ENCODE measurements around the gene SSR4.
A peak's percentile ranks its signal among the peaks of the same experiment; 100 is the strongest.

Gene SSR4

DNA sequence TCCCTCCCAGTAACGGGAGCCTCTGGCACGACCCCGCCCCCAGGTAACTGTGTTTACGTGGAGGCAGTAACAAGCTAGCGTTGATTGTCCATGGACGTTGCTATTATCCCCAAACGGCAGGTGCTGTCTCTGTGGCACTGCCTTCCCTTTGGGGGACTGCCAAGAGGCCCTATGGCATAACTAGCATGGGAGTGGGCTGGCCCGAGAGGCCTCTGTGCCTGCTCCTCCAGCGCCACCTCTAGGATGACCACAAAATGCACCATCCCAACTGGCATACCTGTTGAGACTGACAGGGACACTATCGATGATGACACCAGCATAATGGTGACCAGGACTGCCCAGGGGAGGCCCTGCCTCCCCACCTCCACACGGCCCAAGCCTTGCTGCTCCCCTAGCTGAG, 12.2 kb upstream of the SSR4 start:
- peak; percentile 91 for DNase-seq

DNA sequence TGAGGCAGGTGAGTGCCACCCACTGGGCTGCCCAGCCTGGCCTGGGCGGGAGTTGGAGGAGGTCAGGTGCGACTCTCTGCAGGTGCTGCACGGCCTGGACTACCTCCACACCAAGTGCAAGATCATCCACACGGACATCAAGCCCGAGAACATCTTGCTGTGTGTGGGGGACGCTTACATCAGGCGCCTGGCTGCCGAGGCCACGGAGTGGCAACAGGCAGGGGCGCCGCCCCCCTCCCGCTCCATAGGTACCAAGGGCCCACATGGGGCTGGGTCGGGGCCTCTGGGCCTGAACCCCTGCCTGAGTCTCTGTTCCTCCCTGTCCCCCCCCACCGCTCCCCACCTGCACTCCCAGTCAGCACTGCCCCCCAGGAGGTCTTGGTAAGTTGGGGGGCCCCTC, 11.6 kb upstream of the SSR4 start:
- DNase-seq: no peak

DNA sequence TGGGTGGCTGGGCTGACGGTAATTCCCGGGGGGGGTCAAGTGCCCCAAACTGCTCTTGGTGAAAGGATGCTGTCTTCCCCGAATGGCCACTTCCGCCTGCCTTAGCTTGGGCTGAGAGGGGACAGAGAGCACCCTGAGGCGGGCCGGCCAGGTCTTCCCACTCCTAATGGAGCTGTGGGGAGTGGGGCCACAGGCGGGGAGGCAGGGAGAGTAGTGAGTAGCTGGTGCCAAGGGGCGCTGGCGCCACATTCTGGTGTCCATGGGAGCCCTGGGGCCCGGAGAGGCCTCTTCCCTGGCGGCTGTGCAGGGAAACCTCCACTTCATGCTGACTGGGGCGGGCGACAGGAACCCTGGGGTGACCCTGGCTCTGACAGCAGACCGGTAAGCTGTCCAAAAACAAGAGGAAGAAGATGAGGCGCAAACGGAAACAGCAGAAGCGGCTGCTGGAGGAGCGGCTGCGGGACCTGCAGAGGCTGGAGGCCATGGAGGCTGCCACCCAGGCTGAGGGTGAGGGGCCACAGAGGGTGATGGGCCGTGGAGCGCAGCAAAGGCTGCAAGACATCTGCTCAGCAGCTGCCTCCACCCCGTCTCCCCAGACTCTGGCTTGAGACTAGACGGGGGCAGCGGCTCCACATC, 11.0 kb upstream of the SSR4 start:
- no peak for DNase-seq

DNA sequence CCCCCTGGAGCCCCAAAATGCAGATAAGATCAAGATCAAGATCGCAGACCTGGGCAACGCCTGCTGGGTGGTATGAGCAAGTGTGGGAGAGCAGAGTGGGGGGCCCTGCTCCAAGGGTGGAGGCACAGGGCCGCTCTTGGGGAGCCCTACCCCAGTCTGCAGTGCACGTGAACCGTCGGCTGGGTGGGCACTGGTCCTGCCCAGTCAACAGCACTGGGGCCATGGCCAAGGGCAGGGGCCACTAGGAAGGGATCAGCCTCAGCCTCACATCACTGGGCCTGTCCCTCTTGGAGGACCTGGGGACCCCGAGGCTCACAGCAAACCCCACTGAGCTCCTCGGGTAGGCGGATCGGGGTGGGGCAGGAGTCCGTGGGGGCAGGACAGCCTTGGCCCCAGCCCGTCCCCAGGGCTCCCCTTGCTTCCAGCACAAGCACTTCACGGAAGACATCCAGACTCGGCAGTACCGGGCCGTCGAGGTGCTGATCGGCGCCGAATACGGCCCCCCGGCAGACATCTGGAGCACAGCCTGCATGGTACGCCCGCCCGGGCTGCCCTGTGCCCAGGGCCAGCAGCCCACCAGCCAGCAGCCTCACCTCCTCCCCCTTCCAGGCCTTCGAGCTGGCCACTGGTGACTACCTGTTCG, 10.0 kb upstream of the SSR4 start:
- DNase-seq: no peak

DNA sequence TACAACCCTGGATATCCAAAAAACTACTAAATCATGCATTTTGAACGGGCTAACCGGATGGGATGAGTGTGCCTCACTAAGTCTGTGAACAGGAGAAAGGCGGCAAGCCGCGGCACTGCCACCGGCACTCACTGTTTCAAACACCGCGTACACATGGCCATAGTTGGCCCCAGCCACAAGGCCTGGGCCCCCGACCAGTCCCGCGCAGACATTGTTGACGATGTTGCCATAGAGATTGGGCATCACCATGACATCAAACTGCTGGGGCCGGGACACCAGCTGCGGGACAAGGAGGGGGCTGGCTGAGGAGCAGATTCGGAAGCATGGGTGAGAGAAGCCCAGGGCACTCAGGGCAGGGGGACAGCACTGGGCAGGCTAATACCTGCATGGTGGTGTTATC, 7.8 kb upstream of the SSR4 start:
- no peak for DNase-seq

DNA sequence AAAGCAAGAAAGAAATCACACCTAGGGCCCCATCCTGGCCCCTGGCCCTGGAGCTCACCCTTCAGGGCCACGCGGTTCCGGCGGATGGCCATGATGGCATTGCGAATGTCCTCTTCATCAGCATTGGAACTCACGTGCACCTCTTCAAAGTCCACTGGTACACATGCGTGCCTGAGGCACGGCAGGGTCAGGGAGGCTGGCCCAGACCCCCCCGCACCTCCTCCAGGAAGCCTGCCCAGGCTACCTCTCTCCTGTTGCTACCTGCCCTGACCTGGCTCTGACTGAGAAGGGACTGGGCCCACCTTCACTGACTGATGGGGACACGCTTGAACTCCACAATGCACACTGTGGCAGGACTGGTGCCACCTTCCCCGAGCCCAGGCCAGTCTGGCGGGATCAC, 4.8 kb upstream of the SSR4 start:
- no peak for DNase-seq

DNA sequence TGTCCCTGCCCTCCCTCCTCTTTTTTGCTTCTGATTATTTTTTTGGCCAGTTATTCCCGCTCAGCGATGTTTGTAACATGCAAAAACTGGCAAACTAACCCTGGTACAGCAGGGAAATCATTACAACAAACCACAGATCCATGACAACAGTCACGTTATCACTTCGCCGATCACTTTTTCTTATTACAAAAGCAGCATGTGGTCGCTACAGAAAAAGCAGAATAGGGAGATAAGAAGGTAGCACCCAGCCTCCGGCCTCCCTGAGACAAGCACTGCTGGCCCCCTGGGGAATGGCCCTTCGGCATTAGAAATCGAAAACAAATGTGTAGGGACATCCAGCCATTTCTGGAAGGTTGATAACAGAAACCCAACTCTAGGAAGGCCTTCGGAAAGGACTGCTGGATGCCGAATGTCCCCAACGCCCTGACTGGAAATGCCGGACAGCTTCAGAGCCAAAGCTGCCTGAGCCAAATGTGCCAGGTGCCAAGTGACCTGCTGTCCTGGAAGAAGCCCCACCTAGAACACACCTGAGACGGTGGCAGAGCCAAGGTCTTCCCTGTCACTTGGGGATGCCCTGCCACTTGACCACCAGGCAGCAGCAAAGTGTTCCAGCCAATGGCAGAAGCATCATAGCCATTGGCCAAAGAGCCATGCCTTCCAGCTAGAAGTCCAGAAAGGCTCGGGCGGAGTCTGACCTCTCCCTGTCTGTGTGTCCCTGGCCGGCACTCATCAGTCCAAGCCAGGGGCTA, 3.2 kb upstream of the SSR4 start:
- no peak for DNase-seq

DNA sequence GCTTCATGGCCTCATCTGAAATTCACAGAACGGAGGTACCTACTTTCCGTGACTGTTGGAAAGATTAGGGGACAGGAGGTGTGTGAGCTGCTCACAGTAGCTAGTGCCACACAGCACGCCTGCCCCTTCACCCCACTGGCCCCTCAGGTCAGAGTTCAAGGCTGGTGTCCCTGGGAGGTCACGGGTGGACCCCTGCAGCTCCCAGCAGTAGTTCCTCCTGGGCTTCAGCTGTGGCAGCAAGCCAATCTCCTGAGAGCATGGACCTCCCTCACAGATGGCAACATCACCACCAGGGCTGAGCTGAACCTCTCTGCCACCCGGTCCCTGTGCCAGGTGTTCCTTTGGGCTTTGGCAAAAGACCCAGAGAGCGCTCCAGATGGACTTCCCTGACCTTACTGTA, 2.1 kb upstream of the SSR4 start:
- no peak for DNase-seq

DNA sequence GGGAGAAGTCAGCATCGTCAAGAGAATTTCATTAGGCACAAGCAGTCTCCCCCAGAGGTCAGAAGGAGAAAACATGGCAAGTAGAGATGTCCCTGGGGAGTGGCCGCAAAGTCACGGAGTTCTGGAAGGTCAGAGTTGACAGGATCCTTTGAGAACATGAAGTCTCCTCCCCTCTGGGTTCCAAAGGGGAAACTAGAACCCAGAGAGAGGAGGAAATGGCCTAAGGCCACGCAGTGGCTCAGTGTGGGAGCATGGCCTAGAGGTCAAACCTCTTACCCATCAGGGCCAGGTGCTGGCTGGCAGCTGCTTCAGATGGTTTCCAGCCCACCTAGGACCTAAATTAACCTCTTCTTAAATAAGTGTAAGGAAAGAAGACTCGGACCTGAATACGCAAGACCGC, 1.2 kb upstream of the SSR4 start:
- DNase-seq: no peak

DNA sequence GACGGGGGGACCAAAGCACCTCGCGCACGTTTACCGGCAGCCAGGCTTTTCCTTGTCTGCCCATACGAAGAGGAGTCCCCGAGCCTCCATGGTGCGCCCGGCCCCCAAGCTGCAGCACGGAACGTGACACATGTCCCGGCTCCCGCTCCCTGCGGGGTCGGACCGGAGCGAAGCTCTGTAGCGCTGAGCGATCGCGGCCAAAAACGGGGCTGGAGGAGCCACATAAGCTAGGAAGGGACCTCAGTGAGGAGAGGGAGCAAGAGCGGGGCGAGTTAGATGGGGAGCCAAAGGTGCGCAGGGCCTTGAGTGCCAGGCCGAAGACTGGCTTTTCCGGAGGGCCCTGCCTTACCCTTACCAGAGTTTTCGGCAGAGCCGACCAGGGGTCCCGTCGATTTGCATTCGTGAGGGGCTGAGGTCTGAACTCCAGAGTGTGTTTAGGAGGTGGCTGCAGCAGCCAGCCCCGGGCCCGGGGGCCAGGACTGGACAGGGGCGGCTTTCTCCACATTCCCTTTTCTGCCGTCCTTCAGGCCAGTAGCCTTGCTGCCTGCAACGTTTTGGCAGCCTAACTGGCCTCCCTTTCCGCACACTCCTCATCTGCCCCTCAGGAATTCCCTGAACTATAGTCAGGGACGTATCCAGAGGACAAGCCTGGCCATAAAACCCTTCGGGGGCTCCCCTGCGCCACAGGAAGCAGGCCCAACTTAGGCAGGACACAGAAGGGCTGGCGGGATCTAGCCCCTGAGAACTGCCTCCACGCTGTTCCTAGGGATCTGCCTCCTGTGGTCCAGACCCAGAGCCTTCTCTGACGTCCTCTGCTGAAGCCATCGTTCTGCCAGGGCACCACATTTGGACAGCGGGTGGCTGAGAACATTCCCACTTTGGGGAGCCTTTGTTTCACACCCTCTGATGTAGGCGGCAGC, 689 bp downstream of the SSR4 start:
- no peak for DNase-seq

DNA sequence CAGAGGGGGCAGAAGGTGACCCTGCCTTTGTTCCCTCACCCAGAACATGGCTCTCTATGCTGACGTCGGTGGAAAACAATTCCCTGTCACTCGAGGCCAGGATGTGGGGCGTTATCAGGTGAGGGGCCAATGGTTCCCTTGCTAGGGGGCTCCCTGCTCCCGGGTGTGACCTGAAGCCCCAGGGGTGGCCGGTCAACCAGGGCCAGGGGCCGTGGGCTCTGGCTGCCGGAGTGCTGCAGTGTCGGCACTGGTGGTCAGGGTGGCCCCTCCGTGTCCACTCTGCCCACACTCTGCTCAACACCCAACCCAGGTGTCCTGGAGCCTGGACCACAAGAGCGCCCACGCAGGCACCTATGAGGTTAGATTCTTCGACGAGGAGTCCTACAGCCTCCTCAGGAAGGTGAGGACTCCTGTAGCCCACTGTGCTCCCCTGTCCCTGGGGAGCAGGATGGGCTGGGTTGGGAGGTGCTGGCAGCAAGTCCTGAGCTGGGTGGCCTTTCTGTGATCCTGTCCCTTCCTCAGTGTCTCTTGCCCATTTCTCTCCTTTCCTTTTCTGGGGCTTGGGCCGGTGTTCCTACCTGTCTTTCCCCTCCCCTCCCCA, 3.0 kb downstream of the SSR4 start:
- DNase-seq: no peak

DNA sequence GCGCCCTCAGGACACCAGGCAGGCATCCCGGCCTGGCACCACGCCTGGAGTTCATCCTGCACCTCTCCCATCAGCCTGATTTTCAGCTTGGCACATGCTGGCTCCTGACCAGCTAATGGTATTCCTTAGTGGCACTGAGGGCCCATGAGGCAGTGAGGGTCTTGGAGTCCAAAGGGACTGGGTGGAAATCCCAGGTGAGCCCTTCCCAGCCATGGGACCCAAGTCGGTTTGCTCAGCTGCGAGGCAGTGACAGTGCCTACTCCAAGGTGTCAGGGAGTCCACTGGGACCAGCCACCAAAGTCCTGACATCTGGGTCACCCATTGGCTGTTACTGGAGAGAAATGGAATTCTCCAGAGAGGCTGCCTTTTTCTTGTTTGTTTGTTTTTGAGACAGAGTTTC, 4.9 kb downstream of the SSR4 start:
- no peak for DNase-seq

DNA sequence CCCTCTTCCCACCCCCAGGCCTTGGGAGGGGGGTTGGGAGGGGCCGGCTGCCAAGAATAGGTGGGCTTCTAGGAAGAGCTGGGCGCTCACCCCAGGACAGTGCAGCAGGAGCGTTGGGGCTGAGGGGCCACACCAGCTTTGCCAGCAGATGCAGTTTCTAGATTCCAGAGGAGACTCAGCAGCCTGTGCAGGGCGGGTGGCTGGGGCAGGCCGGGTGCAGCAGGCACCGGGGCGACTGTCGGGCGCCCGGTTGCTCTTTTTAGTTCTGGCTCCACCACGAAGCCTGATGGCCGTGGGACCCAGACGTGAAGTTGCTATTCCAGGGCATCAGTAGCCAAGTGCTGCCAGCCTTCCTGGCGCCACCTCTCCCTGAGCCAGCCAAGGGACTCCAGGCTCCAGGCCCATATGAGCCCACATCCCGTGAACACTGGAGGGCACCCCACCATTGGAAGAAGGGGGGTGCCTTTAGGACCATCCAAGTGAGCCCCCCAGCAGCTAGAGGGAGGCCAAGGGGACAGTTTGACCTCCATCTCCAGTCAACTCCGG, 5.8 kb downstream of the SSR4 start:
- no peak for DNase-seq

DNA sequence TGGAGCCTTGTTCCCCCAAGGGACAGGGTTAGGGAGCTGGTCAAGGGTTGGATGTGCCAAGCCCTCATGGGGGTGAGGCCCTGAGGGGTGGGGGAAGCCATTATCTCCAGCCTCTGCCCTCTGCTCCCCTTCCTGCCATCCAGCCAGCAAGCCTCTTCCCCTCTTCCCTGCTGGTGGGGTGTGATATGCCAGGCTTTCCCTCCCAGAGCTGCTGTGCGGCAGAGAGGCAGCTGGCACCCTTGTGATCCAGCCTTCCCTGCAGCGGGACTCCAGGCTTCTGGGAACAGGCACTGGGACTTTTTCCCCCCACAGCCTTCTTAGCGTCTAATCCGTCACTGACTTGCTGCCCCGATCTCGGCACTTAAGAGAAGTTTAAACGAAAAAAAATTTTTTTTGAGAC, 6.3 kb downstream of the SSR4 start:
- DNase-seq: no peak

DNA sequence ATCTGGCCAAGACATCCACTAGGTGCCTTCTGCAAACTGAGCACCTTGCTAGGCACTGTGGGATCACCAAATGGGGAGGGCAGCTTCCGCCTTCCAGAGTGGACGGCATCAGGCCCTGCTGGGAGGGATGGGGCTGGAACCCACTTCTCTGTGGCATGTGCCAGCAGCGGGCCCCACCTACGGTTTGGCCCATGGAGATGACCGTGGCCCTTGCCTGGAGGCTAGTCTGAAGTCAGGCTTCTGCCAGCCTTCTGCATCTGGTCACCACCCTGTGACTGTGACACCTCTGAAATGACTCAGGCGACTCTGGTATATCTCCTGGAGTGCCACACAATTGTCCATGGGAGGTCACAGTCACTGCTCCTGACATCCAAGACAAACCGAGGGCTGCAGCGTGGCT, 7.2 kb downstream of the SSR4 start:
- DNase-seq: no peak

DNA sequence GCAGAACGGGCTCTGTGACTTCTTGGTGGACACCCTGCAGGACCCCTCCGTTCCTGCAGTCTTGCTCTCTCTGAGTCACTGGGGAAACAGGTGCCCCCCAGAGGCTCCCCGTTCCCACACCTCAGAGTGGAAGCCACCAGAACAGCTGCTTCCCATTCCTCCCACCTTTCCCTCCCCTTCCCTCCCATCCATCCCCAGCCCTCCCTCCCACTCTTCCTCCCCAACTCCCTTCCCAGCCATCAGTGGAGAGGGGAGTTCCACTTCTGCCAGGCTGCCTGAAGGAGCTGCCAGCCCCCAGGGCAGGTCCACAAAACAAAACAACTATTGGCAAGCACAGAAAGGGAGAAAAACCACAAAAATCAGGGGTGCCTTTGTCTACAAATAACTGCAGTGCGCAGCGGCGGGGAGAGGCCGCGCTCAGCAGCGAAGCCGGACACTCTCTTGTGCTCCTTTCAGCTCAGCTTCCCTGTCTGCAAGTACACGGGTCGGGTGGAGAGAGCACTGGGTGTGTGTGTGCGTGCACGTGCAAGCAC, 8.1 kb downstream of the SSR4 start:
- DNase-seq: no peak

DNA sequence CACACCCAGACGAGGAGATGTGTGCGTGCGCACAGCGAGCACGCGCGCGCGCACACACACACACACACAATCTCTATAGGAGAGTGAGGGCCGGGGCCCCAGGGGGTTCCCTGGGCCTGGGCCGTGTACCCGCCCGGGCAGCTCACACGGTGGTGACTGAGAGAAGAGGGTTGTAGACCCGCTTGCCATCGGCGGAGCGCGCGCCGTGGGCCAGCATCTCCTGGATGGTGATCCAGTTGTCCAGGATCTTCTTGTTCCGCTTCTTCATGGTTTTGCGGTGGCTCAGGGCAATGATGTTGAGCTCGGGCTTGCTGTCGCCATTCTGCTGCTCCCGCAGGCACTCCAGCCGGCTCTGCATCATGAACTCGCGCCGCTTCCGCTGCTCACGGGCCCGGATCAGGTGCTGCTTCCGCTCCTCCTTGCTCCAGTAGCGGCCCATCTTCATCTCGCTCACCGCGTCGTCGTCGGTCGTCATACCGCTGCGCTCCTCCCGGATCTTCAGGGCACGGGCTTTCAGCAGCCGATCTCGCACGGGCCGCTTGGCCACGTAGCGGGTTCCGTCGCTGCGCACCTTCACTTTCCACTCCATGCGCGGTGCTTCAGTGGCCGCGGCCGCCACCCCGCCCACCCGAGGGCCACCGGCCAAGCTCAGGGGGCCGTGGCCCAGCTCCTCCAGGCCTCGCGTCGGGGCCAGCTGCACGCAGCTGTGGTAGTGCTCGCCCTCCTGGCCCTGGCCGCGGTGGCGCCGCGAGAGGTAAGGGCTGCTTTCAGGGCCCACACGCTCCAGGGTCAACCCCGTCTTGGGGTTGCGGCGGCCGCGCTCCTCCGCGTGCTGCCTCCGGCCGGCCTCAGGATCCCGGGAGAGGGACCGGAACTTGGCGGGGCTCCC, 9.0 kb downstream of the SSR4 start:
- DNase-seq: no peak

DNA sequence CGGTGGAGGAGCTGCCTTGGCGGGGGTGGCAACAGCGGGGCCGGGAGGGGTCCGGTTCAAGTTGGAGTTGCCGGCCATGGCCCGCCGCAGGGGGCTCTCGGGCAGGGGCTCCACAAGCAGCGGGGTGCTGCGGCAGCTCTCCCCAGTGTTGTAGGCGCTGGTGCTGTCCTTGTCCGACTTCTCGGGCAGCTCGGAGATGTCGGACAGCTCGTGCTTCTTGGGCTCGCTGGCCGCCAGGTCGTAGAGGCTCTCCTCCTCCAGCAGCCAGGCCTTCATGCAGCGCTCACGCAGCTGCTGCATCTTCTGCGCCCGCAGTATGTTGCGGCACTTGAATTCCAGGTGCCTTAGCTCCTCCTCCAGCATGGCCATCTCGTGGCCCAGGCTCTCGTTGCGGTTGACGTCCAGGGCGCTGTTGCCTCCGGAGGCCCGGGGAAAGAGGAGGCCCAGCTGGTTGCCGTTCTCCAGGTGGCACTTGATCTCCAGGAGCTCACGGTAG, 9.7 kb downstream of the SSR4 start:
- DNase-seq: no peak

DNA sequence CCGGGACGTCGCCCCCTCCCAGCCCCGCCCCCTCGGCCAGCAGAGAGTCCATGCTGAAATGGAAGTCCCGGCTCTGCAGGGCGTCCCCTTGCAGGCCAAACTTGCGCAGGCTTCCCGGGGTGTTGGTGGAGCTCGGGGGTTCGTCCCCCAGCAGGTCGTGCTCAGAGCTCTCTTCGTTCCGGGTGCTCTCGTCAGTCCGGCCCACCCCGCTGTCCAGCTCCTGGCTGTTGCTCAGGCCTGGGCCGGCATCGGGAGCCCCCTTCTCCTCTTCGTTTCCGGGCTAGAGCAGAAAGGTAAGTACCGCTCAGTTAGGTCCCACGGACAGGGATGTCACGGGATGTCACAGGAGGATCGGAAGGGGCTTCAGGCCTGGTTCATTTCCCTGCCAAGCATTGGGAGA, 10.2 kb downstream of the SSR4 start:
- DNase-seq: no peak

DNA sequence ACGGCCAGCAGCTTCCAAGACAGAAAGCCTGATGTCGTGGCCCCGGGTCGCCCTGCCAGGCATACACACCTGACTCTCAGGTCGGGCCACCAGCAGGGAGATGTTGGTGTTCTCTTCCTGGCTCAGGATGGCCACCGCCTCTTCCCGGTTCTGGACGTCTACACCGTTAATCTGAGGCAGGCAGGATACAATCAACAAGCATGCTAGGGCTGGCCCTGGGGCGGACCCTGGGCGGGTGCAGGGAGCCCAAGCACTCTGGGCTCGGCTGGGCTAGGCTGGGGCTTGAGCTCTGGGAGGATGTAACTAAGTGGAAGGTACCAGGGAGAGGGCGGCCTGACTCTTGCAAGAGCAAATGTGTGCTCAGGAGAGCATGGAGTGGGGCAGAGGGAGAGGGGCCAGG, 11.0 kb downstream of the SSR4 start:
- no peak for DNase-seq

DNA sequence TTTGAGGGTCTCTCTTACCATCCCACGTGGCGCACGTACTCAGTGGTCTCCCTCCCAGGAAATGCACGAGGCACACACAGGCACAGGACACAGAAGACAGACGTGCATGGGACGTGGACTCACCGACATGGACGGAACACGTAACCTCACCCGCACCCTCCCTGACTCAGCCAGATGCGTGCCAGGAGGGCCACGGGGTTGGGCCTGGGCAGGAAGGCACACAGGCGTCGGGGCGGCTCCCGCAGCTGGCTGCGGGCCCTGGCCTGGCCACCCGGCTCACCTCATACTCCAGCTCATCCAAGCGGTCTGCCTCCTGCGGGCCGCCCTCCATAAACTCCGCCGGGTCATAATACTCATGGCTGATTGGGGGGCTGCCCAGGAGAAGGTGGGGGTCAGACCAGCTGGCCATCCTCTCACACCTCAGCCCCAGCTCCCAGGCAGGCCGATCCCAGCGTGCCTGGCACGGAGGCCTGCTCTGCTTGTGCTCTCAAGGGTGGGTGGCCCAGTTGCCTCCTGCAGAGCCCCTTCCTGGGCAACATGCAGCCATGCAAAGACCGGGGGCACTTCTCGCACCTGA, 12.6 kb downstream of the SSR4 start:
- DNase-seq: no peak

Measured in COR-L47 (cell line).